GM12878 (cell line): ENCODE results near the gene EMILIN2. TPM values are rescaled to one million over a fixed set of nuclear protein-coding genes. Genes with fewer than 3 reads are reported as not detected.

Experiments
- ATAC-seq: fragments of 200-7000 bp; cut with Tn5 transposase; 3 replicates; pipeline ENCODE4 v1.9.1; 2020; ENCODE audit warnings: mild to moderate bottlenecking, moderate library complexity
- BruUV-seq: library from RNA; stranded (reverse); fragments of 400-500 nt; replicated peaks from 2 replicates; lab custom pipeline; 2021; lab: Mats Ljungman, UMichigan
- CTCF ChIA-PET: fragments of 300-600 bp; sonication (Branson Sonifier 250); formaldehyde crosslinking; extraction: SDS; loops from one replicate; lab custom pipeline; 2021; ENCODE audit warnings: inconsistent platforms; lab: Yijun Ruan, JAX
- POLR2A ChIA-PET: fragments of 350-600 bp; formaldehyde crosslinking; extraction: SDS; loops from one replicate; lab custom pipeline; 2021; ENCODE audit warnings: inconsistent platforms; lab: Charles Lee
- RAD21 ChIA-PET: fragments of 300-600 bp; sonication (Branson Sonifier 250); formaldehyde crosslinking; loops from one replicate; lab custom pipeline; 2023; ENCODE audit warnings: antibody characterized with exemption; ENCODE audit not compliant: unreplicated experiment; lab: Charles Lee
- SMC1A ChIA-PET: fragments of 300-600 bp; sonication (Branson Sonifier 250); formaldehyde crosslinking; loops from one replicate; lab custom pipeline; 2023; ENCODE audit not compliant: unreplicated experiment, uncharacterized antibody; lab: Charles Lee
- DNase-seq: peaks from one replicate; pipeline ENCODE4 v3.0.0-alpha.2; 2011; ENCODE audit warnings: low read depth, low spot score
- FAIRE-seq: peaks from 3 replicates; lab custom pipeline; 2011; peaks lifted over from hg19 to GRCh38; lab: Jason Lieb, UNC
- H2AFZ ChIP-seq: 2 replicates; pipeline ENCODE4 v1.6.0; 2011; ENCODE audit warnings: low read depth, low read length, control low read depth; ENCODE audit not compliant: control insufficient read depth
- H3K27ac ChIP-seq: 2 replicates; pipeline ENCODE4 v1.5.1; 2011; ENCODE audit warnings: control low read depth; ENCODE audit not compliant: control insufficient read depth, insufficient read depth
- H3K27me3 ChIP-seq, 2 experiments: replicated peaks in 1 of 2; 2 replicates each; pipeline versions ENCODE4 v1.6.0 to v1.6.1; 2011; ENCODE audit warnings: low read length in 1 of 2; ENCODE audit not compliant: control insufficient read depth in 2 of 2, insufficient read depth in 2 of 2
- H3K36me3 ChIP-seq, 2 experiments: 2 replicates each; pipeline ENCODE4 v1.5.1; 2011; ENCODE audit warnings: low read length in 1 of 2; ENCODE audit not compliant: control insufficient read depth in 2 of 2, insufficient read depth in 2 of 2
- H3K4me1 ChIP-seq: 2 replicates; pipeline ENCODE4 v1.6.1; 2011; ENCODE audit warnings: mild to moderate bottlenecking, low read length, moderate library complexity, mixed read lengths; ENCODE audit not compliant: control insufficient read depth, insufficient read depth
- H3K4me2 ChIP-seq: 2 replicates; pipeline ENCODE4 v1.6.0; 2011; ENCODE audit warnings: control low read depth; ENCODE audit not compliant: control insufficient read depth, insufficient read depth
- H3K4me3 ChIP-seq: fragments of 200-600 bp; sonication (generic); 2 replicates; pipeline ENCODE4 v1.5.1; 2016
- H3K79me2 ChIP-seq: 2 replicates; pipeline ENCODE4 v1.6.0; 2011; ENCODE audit warnings: low read length; ENCODE audit not compliant: control insufficient read depth, insufficient read depth
- H3K9ac ChIP-seq: 2 replicates; pipeline ENCODE4 v1.8.0; 2011; ENCODE audit warnings: low read length, control low read depth, mixed read lengths; ENCODE audit not compliant: control insufficient read depth, insufficient read depth
- H3K9me3 ChIP-seq: replicated peaks from 3 replicates; pipeline ENCODE4 v1.5.1; 2011; ENCODE audit warnings: mild to moderate bottlenecking, low read length; ENCODE audit not compliant: control insufficient read depth, insufficient read depth
- H4K20me1 ChIP-seq: 2 replicates; pipeline ENCODE4 v1.6.0; 2011; ENCODE audit not compliant: control insufficient read depth, insufficient read depth
- DPF2 ChIP-seq: fragments of 450-650 bp; IDR thresholded peaks from 2 replicates; pipeline ENCODE4 v1.6.1; 2017; ENCODE audit warnings: mild to moderate bottlenecking
- EGR1 ChIP-seq, 2 experiments: IDR thresholded peaks; 1 replicate in 1 of 2; 2 replicates in 1 of 2; pipeline ENCODE4 v1.6.1; 2011 to 2012; ENCODE audit warnings: low read depth in 2 of 2, low read length in 2 of 2, borderline replicate concordance in 1 of 2, mild to moderate bottlenecking in 1 of 2, moderate library complexity in 1 of 2
- GABPA ChIP-seq: IDR thresholded peaks from 2 replicates; pipeline ENCODE4 v1.6.1; 2014; ENCODE audit warnings: antibody characterized with exemption, low read depth, mild to moderate bottlenecking, inconsistent platforms
- POLR2A ChIP-seq: IDR thresholded peaks from 2 replicates; pipeline ENCODE4 v1.6.1; 2011; ENCODE audit warnings: low read depth, mild to moderate bottlenecking, low read length
- POLR2AphosphoS5 ChIP-seq: IDR thresholded peaks from 2 replicates; pipeline ENCODE4 v1.6.1; 2011; ENCODE audit warnings: mild to moderate bottlenecking, low read length, inconsistent platforms
- RAD51 ChIP-seq: fragments of 450-650 bp; IDR thresholded peaks from 2 replicates; pipeline ENCODE4 v1.6.1; 2016; ENCODE audit warnings: moderate library complexity, mild to moderate bottlenecking, inconsistent platforms
- RBBP5 ChIP-seq: fragments of 200-600 bp; sonication (generic); conservative IDR thresholded peaks from 2 replicates; pipeline ENCODE4 v1.6.1; 2016
- RFX5 ChIP-seq: IDR thresholded peaks from 2 replicates; pipeline ENCODE4 v1.6.1; 2011; ENCODE audit warnings: low read depth, low read length, improper control_type of control experiment
- SIX5 ChIP-seq: IDR thresholded peaks from 2 replicates; pipeline ENCODE4 v1.6.1; 2011; ENCODE audit warnings: mild to moderate bottlenecking, low read depth, low read length, moderate library complexity; ENCODE audit not compliant: severe bottlenecking
- SRF ChIP-seq, 2 experiments: IDR thresholded peaks; 2 replicates each; pipeline ENCODE4 v1.6.1; 2011; ENCODE audit warnings: low read depth in 2 of 2, low read length in 2 of 2, mild to moderate bottlenecking in 1 of 2, moderate library complexity in 1 of 2
- SUPT20H ChIP-seq: IDR thresholded peaks from 2 replicates; pipeline ENCODE4 v1.6.1; 2011; ENCODE audit warnings: low read depth, mild to moderate bottlenecking, low read length, moderate library complexity, borderline replicate concordance; ENCODE audit not compliant: control insufficient read depth
- TAF1 ChIP-seq: IDR thresholded peaks from 2 replicates; pipeline ENCODE4 v1.6.1; 2011; ENCODE audit warnings: mild to moderate bottlenecking, low read depth, low read length, borderline replicate concordance
- ZNF384 ChIP-seq: IDR thresholded peaks from 2 replicates; pipeline ENCODE4 v1.6.1; 2012; ENCODE audit warnings: low read depth, mild to moderate bottlenecking, low read length, improper control_type of control experiment, borderline replicate concordance
- ZZZ3 ChIP-seq: IDR thresholded peaks from 2 replicates; pipeline ENCODE4 v1.6.1; 2011; ENCODE audit warnings: low read depth; ENCODE audit not compliant: control insufficient read depth, insufficient read length
- WGBS: methylation state at CpG from one replicate; pipeline ENCODE4 v1.1.6; 2016; ENCODE audit warnings: low lambda C conversion rate; ENCODE audit not compliant: insufficient replicate concordance, insufficient coverage; ENCODE audit errors: missing lambda C conversion rate; 5-methylcytosine and 5-hydroxymethylcytosine counted together
- in situ Hi-C: fragments of 300-500 bp; cut with MboI; formaldehyde crosslinking; loops from 9 replicates; pipeline ENCODE4 v1.14.3; 2018; ENCODE audit warnings: mixed read lengths
- intact Hi-C: fragments of 100-400 bp; cut with micrococcal nuclease; formaldehyde crosslinking; loops from one replicate; pipeline ENCODE4 v1.14.2; 2022; ENCODE audit not compliant: unreplicated experiment
- polyA plus RNA-seq, 11 experiments: library from polyadenylated mRNA; depleted of rRNA in 4 of 11; unstranded in 6 of 11; stranded (reverse) in 5 of 11; fragments of >200 nt; fragmentation: Nextera tagmentation in 4 of 11; fragmentation: Illumina TruSeq in 1 of 11; extraction: Ambion mirVana in 4 of 11; extraction: Trizol in 1 of 11; gene quantifications; 1 replicate in 1 of 11; 2 replicates in 10 of 11; pipeline versions ENCODE4 v1.2.1 to v1.2.3, GENCODE V29; 2011 to 2016; ENCODE audit warnings: inconsistent platforms in 2 of 11, missing spikeins in 2 of 11, low read depth in 1 of 11
- total RNA-seq, 4 experiments: library from RNA; depleted of rRNA in 3 of 4; stranded (reverse); fragments of >200 nt in 3 of 4; fragmentation: Illumina TruSeq in 1 of 4; extraction: Trizol in 1 of 4; gene quantifications; 2 replicates each; pipeline versions ENCODE4 v1.2.1 to v1.2.3, GENCODE V29; 2013 to 2021
- TF ChIP-seq, protein P1 (sequence below): fragments of 450-650 bp; IDR thresholded peaks from 2 replicates; pipeline ENCODE4 v1.6.1; 2017; ENCODE audit warnings: antibody characterized with exemption, mild to moderate bottlenecking, moderate library complexity
- TF ChIP-seq, protein P2 (sequence below): IDR thresholded peaks from 2 replicates; pipeline ENCODE4 v1.6.1; 2012; ENCODE audit warnings: low read depth, low read length, improper control_type of control experiment
- TF ChIP-seq, protein P3 (sequence below): IDR thresholded peaks from 2 replicates; pipeline ENCODE4 v1.6.1; 2011; ENCODE audit warnings: mild to moderate bottlenecking, low read depth, low read length, moderate library complexity; ENCODE audit not compliant: insufficient replicate concordance
- TF ChIP-seq, protein P4 (sequence below): fragments of 450-650 bp; IDR thresholded peaks from 2 replicates; pipeline ENCODE4 v1.6.1; 2017; ENCODE audit warnings: borderline replicate concordance

The EMILIN2 gene
- total and polyA plus RNA-seq, 10 of the 15 experiments (the other 5 are each of a cell fraction or from before 2014, with no cell fraction given): 0.58 to 18.4 (median 5.9) TPM

- H3K9me3 ChIP-seq: no peaks in the 10 kb centered on the region
- H3K4me1 ChIP-seq: no peaks in the 10 kb centered on the region
- BruUV-seq: no TSS peak
- FAIRE-seq (no peak), ATAC-seq (no peak), DNase-seq (no peak)
- RAD21 ChIA-PET: no interaction called here
- no peak overlapping the region for H3K4me2 ChIP-seq
- no peaks in the 10 kb centered on the region for H4K20me1 ChIP-seq
- in situ Hi-C loops (no loop called here), intact Hi-C loops (no loop called here)
- H3K27me3 ChIP-seq: no peaks in the 10 kb centered on the region; a peak in 1 of 4 replicates
- H3K79me2 ChIP-seq: no peaks in the 10 kb centered on the region
- no peaks in the 10 kb centered on the region for H3K36me3 ChIP-seq
- H3K4me3 ChIP-seq: no peak overlapping the region
- H3K27ac ChIP-seq: no peak overlapping the region
- 68% methylated on average over 22 of the region's 22 CpGs for WGBS
- SMC1A ChIA-PET: no interaction called here
- H2AFZ ChIP-seq: no peak overlapping the region
- CTCF ChIA-PET: no interaction called here
- no peak overlapping the region for H3K9ac ChIP-seq
- POLR2A ChIA-PET: no interaction called here
- TF ChIP-seq DPF2 (no peak), GABPA (no peak), ZNF384 (no peak), RFX5 (no peak), POLR2A (no peak), TAF1 (no peak), SIX5 (no peak), EGR1 (IDR thresholded peaks at IDR 0.05; ENCODE audit: borderline replicate concordance in 1 of 2, low read depth in 2 of 2, low read length in 2 of 2) (no peak), RAD51 (no peak), SRF (IDR thresholded peaks at IDR 0.05; ENCODE audit: low read depth in 2 of 2, low read length in 2 of 2) (no peak), SUPT20H (no peak), RBBP5 (no peak), ZZZ3 (no peak), POLR2AphosphoS5 (no peak)
- TF ChIP-seq, protein P1, sequence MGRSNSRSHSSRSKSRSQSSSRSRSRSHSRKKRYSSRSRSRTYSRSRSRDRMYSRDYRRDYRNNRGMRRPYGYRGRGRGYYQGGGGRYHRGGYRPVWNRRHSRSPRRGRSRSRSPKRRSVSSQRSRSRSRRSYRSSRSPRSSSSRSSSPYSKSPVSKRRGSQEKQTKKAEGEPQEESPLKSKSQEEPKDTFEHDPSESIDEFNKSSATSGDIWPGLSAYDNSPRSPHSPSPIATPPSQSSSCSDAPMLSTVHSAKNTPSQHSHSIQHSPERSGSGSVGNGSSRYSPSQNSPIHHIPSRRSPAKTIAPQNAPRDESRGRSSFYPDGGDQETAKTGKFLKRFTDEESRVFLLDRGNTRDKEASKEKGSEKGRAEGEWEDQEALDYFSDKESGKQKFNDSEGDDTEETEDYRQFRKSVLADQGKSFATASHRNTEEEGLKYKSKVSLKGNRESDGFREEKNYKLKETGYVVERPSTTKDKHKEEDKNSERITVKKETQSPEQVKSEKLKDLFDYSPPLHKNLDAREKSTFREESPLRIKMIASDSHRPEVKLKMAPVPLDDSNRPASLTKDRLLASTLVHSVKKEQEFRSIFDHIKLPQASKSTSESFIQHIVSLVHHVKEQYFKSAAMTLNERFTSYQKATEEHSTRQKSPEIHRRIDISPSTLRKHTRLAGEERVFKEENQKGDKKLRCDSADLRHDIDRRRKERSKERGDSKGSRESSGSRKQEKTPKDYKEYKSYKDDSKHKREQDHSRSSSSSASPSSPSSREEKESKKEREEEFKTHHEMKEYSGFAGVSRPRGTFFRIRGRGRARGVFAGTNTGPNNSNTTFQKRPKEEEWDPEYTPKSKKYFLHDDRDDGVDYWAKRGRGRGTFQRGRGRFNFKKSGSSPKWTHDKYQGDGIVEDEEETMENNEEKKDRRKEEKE: no peak
- TF ChIP-seq, protein P2, sequence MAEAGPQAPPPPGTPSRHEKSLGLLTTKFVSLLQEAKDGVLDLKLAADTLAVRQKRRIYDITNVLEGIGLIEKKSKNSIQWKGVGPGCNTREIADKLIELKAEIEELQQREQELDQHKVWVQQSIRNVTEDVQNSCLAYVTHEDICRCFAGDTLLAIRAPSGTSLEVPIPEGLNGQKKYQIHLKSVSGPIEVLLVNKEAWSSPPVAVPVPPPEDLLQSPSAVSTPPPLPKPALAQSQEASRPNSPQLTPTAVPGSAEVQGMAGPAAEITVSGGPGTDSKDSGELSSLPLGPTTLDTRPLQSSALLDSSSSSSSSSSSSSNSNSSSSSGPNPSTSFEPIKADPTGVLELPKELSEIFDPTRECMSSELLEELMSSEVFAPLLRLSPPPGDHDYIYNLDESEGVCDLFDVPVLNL: no peak
- TF ChIP-seq, protein P3, sequence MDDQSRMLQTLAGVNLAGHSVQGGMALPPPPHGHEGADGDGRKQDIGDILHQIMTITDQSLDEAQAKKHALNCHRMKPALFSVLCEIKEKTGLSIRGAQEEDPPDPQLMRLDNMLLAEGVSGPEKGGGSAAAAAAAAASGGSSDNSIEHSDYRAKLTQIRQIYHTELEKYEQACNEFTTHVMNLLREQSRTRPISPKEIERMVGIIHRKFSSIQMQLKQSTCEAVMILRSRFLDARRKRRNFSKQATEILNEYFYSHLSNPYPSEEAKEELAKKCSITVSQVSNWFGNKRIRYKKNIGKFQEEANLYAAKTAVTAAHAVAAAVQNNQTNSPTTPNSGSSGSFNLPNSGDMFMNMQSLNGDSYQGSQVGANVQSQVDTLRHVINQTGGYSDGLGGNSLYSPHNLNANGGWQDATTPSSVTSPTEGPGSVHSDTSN: no peak
- TF ChIP-seq, protein P4, sequence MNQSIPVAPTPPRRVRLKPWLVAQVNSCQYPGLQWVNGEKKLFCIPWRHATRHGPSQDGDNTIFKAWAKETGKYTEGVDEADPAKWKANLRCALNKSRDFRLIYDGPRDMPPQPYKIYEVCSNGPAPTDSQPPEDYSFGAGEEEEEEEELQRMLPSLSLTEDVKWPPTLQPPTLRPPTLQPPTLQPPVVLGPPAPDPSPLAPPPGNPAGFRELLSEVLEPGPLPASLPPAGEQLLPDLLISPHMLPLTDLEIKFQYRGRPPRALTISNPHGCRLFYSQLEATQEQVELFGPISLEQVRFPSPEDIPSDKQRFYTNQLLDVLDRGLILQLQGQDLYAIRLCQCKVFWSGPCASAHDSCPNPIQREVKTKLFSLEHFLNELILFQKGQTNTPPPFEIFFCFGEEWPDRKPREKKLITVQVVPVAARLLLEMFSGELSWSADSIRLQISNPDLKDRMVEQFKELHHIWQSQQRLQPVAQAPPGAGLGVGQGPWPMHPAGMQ: no peak
Observed at GRCh38 chr18:2855560-2856350, 8.9 kb downstream of the EMILIN2 start.
